Peyer's patch (tissue), 4 donors: ENCODE results near the gene CALCOCO1. TPM values are rescaled to one million over a fixed set of nuclear protein-coding genes. Genes with fewer than 3 reads are reported as not detected.

Experiments
- DNase-seq, 3 donors: peaks; one replicate each; pipeline ENCODE4 v3.0.0-alpha.2; 2017 to 2019
- H3K27ac ChIP-seq, 4 donors: fragments of 200-600 bp; sonication (generic); one replicate each; pipeline ENCODE4 v1.5.1; 2016 to 2019
- H3K27me3 ChIP-seq, 2 donors: fragments of 200-600 bp; sonication (generic); one replicate each; pipeline ENCODE4 v1.5.1; 2019
- H3K36me3 ChIP-seq, 3 donors: fragments of 200-600 bp; sonication (generic); one replicate each; pipeline ENCODE4 v1.5.1; 2016 to 2019
- H3K4me1 ChIP-seq, 4 donors: fragments of 200-600 bp; sonication (generic); one replicate each; pipeline ENCODE4 v1.5.1; 2016 to 2019
- H3K4me3 ChIP-seq, 4 donors: fragments of 200-600 bp; sonication (generic); 1 replicate in 3 of 4; 2 replicates in 1 of 4; pipeline ENCODE4 v1.5.1; 2016 to 2019; ENCODE audit warnings: mild to moderate bottlenecking in 1 of 4
- H3K9me3 ChIP-seq, 4 donors: fragments of 200-600 bp; sonication (generic); one replicate each; pipeline ENCODE4 v1.5.1; 2016 to 2019; ENCODE audit warnings: mild to moderate bottlenecking in 1 of 4
- POLR2A ChIP-seq, 2 donors: fragments of 450-650 bp; IDR thresholded peaks; one replicate each; pipeline ENCODE4 v1.5.1; 2017; ENCODE audit warnings: antibody characterized with exemption in 2 of 2, mild to moderate bottlenecking in 2 of 2, moderate library complexity in 2 of 2
- total RNA-seq, 4 donors: library from RNA; depleted of rRNA; stranded (reverse); fragments of >200 nt; gene quantifications; one replicate each; pipeline ENCODE4 v1.1.0, GENCODE V29; 2016
- TF ChIP-seq, protein P1 (sequence below), 6 experiments: fragments of 450-650 bp in 4 of 6; fragments of 200-600 bp in 2 of 6; sonication (generic) in 1 of 6; IDR thresholded peaks; one replicate each; pipeline ENCODE4 v1.5.1; 2017 to 2019; ENCODE audit warnings: antibody characterized with exemption in 6 of 6, mild to moderate bottlenecking in 3 of 6, moderate library complexity in 1 of 6

CALCOCO1 gene
- total RNA-seq, 4 donors from 2014 or later: 79.7 to 342 (median 175) TPM

DNA sequence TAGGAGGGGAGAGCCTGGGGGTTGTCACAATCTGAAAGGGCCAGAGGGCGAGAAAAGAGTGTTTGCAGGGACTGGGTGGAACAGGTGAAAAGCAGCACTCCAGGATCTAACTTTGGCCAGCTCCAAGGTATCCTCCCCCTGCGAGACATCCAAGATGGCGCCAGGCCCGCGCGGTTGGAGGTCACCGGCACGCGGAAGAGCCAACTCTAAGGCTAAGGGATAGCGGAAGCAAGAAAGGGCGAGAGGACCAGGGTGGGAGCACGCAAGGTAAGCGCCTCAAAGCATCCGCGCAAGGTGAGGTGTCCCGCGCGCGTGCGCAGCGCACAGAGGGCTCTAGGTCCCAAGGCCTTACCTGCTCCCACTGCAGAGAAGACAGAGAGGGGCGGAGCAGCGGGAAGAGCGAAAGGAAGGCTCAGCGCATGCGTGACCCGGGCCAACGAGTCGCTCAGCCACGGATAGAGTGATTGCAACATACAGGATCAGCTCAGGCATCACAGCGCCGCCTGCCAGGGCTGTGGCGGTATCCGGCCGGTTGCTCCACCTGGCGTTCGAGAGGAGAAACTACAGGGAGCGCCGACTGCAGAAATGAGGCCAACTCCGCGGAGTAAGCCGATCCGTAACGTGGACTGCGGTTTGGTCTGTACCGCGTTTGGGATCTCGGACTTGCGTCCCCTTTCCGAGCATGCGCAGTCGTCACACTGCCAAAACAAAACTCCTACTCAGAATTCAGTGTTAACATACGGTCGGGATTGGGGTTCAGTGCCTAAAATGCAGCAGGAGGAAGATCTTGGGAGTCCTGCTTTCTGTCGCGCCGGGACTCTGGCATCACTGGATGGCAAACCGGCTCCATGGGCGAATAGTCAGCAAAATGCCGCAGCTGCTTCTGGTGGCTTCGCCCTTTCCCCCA lies 51.3 kb downstream of the CALCOCO1 start, which contains the start of gene ATP5MC2:
TSS of gene ATP5MC2 (minus strand) at position 383 of the 907 bp plus-strand sequence. CDS start 3,469 bp downstream, outside the sequence.
- Histone ChIP-seq H3K27ac (peak within 1 kb of the TSS; percentile 60 to 90 (median 86)), H3K36me3 (peaks cover 0 to 29% (median 0%) of the 10 kb centered on the region in 3 donors), H3K4me1 (peaks cover 0 to 25% (median 8%) of the 10 kb centered on the region in 4 donors), H3K9me3 (no peaks in the 10 kb centered on the region), H3K4me3 (peak within 1 kb of the TSS; percentile 65 to 80 (median 72)), H3K27me3 (no peaks in the 10 kb centered on the region)
- TF ChIP-seq, protein P1, sequence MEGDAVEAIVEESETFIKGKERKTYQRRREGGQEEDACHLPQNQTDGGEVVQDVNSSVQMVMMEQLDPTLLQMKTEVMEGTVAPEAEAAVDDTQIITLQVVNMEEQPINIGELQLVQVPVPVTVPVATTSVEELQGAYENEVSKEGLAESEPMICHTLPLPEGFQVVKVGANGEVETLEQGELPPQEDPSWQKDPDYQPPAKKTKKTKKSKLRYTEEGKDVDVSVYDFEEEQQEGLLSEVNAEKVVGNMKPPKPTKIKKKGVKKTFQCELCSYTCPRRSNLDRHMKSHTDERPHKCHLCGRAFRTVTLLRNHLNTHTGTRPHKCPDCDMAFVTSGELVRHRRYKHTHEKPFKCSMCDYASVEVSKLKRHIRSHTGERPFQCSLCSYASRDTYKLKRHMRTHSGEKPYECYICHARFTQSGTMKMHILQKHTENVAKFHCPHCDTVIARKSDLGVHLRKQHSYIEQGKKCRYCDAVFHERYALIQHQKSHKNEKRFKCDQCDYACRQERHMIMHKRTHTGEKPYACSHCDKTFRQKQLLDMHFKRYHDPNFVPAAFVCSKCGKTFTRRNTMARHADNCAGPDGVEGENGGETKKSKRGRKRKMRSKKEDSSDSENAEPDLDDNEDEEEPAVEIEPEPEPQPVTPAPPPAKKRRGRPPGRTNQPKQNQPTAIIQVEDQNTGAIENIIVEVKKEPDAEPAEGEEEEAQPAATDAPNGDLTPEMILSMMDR (IDR thresholded peaks at IDR 0.05): peak; percentile 99 to 100 (median 100)
- peak; percentile 49 to 74 for TF ChIP-seq POLR2A (IDR thresholded peaks at IDR 0.05)
- DNase-seq: peak; percentile 95 to 98 (median 97)

DNA sequence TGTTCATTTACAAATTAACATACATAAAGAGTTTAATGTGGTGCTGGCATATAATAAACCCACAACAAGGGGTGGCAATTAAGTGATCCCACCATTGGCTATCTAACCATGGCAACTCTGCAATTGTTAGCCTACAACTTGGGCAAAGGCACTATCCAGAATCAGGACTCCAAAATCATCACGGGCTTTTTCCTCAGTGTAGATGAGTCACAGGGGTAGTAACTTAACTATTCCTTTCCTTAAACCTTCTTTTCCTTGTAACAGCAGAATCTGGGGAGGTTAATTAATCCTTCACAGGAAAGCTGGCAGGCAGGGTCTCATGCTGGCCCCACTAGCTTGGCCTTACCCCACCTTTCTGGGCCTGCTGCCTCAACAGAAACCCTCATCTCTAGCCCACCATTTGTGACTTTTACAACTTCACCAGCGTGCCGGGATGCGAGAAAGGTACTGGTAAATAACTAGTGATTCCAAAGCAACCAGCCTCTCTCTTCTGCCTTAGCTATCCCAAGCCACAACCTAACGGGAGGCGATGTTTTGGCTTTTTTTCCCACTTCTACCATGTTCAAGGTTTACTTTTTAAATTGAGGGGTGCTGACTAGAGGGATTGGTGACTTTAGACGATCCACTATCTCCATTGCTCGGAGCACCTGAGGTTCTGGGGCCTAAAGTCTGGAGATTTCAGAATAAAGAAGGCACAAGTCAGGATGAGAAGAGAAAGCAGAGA lies 52.1 kb downstream of the CALCOCO1 start:
- TF ChIP-seq POLR2A (IDR thresholded peaks at IDR 0.05): no peak
- TF ChIP-seq, protein P1 (IDR thresholded peaks at IDR 0.05): no peak
- Histone ChIP-seq H3K9me3 (no peaks in the 10 kb centered on the region), H3K36me3 (peaks cover 0 to 37% (median 0%) of the 10 kb centered on the region in 3 donors), H3K4me1 (peaks cover 0 to 25% (median 8%) of the 10 kb centered on the region in 4 donors), H3K27me3 (no peaks in the 10 kb centered on the region), H3K4me3 (peak overlapping the region; percentile 65 to 80 (median 72)), H3K27ac (peak overlapping the region; percentile 60 to 90 (median 86))
- DNase-seq: no peak

DNA sequence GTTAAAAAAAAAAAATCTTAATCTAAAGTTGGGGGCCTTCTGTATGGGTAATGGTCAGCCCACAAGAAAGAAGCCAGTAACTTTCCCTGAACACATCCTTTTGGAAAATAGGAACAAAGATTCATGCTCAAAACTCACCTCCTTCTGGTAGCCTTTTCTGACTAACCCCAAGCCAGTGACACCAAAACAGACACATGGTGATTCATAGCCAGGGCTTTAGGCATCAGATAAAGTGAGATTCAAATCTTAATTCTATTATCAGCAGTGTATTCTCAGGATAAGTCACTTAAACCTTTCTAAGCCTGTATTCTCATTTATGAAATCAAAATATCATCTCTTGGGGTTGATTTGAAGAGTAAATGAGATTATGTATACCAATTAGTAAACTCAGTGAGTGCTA lies 56.3 kb downstream of the CALCOCO1 start:
- Histone ChIP-seq H3K27ac (no peak overlapping the region), H3K36me3 (peaks cover 0 to 75% (median 0%) of the 10 kb centered on the region in 3 donors), H3K4me1 (peaks cover 0 to 14% (median 2%) of the 10 kb centered on the region in 4 donors), H3K9me3 (no peaks in the 10 kb centered on the region), H3K4me3 (no peak overlapping the region), H3K27me3 (no peaks in the 10 kb centered on the region)
- TF ChIP-seq, protein P1 (IDR thresholded peaks at IDR 0.05): no peak
- TF ChIP-seq POLR2A (IDR thresholded peaks at IDR 0.05): no peak
- DNase-seq: no peak

DNA sequence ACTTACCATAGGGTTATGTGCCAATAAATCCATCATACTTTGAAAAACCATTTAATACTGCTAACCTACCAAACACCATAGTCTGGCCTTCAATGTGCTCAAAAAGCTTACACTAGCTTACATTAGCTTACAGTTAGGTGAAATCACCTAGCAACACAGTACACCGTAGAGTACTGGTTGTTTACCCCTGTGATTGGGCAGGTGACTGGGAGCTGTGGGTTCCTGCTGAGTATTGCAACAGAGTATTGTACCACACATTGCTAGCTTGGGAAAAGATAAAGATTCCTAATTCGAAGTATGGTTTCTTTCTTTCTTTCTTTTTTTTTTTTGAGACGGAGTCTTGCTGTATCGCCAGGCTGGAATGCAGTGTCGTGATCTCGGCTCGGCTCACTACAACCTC lies 56.9 kb downstream of the CALCOCO1 start:
- Histone ChIP-seq H3K27me3 (no peaks in the 10 kb centered on the region), H3K36me3 (peaks cover 0 to 82% (median 0%) of the 10 kb centered on the region in 3 donors), H3K27ac (no peak overlapping the region), H3K4me3 (no peak overlapping the region), H3K9me3 (no peaks in the 10 kb centered on the region), H3K4me1 (peaks cover 0 to 14% (median 2%) of the 10 kb centered on the region in 4 donors)
- TF ChIP-seq POLR2A (IDR thresholded peaks at IDR 0.05): no peak
- TF ChIP-seq, protein P1 (IDR thresholded peaks at IDR 0.05): no peak
- no peak for DNase-seq

DNA sequence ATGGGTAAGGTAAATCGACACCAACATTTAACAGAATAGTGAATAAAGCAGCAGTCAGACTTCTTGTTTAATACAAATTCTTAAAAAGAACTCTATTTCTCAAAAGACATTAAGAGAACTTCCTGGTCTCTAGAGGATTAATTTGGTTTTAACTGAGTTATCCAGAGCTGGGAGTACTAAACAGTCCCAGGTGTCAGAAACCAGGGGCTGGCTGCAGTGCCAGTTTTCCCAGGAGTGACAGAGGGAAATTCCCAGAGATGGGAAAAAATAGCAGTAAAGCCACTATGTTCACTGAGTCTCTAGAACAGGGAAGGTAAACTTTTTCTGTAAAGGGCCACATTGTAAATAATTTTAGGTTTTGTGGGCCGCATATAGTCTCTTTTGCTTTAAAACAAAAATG lies 60.2 kb downstream of the CALCOCO1 start:
- TF ChIP-seq POLR2A (IDR thresholded peaks at IDR 0.05): no peak
- TF ChIP-seq, protein P1 (IDR thresholded peaks at IDR 0.05): no peak
- no peak overlapping the region for H3K27ac ChIP-seq

More for the DNA sequence above, 60.2 kb downstream of the CALCOCO1 start:
- no peaks in the 10 kb centered on the region for H3K4me1 ChIP-seq
- no peak for DNase-seq
- H3K36me3 ChIP-seq: peaks cover 0 to 88% (median 4%) of the 10 kb centered on the region in 3 donors
- H3K4me3 ChIP-seq: no peak overlapping the region
- no peaks in the 10 kb centered on the region for H3K27me3 ChIP-seq
- no peaks in the 10 kb centered on the region for H3K9me3 ChIP-seq
